GM18868 (cell line): ENCODE measurements around the gene GRHL3.

Experiments
- ATAC-seq: cut with Tn5 transposase; IDR thresholded peaks from one replicate; pipeline ENCODE4 v1.9.1; 2021; ENCODE audit warnings: mild to moderate bottlenecking, moderate library complexity; ENCODE audit not compliant: unreplicated experiment

Gene GRHL3

DNA sequence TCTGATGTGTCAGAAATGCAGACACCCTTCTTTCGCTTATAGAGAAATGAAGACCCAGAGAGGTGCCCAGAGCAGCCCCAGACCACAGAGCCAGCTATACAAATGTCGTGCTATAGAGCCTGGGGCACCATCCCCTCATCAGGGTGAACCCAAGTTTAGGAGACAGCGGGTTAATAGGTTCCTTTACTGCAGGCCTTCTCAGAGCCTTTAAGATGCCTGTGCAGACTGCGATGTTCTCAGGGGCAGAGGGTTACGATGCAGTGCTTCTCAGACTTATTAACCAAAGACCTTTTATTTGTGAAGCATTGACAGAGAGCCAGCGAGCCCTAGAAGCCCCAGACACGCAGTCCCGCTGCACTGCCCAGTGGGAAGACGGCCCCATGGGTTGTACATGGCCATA is 47.5 kb downstream of the GRHL3 start:
- no peak for ATAC-seq

DNA sequence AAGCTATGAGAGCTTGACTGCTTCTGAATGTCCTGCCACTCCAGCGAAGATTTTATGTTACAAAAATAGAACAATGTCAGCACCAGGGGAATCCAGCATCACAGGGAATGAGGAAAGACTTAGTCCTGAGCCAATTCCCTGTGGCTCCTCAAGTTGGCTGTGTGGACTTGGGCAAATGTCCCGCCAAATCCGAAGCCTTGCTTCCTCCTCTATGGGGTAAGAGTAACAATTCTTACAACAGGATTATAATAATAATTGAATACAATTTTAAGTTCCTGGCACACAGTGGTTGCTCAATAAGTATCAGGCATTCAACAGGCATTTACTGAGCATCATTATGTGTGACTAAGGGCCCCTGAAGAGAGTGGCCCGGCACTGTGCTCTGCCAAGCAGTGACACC is 50.0 kb downstream of the GRHL3 start:
- ATAC-seq, result no peak

DNA sequence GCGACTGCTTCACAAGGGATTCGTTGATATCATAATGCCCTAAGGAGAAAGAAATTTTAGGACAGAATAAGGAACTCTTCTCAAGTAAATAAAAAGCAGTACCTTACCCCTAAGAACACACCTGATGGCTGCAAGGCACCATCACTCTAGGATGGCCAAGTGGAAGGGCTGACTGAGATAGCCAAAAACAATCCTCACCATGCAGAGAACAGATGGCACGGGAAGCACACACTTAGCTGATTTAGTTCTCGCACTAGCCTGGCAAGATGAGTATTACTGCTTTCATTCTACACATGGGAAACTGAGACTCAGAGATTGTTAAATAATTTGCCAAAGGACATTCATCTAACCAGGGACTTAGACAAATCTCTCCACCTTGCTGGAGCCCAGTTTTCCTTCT is 50.6 kb downstream of the GRHL3 start:
- ATAC-seq, result no peak

DNA sequence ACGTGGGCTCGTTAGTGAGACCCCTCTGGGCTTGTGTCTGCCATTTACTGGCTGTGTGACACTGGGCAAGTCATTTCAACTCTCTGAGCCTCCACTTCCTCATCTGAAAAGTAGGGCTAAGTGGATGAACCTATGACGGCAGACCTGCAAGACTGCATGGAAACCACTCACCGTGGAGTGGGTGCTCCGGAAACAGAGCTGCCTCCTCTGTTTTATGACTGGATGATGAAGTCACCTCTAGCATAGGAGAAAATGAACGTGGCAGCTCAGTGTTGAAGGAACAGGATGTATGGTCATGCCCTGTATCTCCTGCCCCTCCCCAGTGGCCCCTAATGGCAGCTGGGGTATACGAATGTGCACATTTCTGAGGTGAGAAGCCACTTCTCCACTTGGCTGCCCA is 53.9 kb downstream of the GRHL3 start:
- ATAC-seq, result peak; percentile 67

DNA sequence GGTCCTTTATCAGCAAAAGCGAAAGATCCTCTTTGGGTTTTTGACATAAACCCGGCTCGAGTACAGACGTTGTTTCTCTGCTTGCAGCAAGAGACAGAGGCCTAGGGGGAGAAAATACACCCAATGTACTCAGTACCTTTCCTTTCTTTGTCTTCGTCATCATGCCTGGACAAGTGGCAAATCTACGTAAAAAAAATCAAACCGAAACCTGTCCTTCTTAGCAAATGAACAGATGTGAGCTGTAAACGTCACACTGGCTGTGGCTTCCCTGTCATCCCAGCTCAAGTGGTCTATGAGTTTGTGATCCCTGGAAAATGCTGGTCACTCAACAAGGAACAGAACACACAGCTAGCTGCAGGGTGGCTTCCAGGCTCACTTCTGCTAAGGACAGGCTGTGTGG is 54.6 kb downstream of the GRHL3 start:
- no peak for ATAC-seq

DNA sequence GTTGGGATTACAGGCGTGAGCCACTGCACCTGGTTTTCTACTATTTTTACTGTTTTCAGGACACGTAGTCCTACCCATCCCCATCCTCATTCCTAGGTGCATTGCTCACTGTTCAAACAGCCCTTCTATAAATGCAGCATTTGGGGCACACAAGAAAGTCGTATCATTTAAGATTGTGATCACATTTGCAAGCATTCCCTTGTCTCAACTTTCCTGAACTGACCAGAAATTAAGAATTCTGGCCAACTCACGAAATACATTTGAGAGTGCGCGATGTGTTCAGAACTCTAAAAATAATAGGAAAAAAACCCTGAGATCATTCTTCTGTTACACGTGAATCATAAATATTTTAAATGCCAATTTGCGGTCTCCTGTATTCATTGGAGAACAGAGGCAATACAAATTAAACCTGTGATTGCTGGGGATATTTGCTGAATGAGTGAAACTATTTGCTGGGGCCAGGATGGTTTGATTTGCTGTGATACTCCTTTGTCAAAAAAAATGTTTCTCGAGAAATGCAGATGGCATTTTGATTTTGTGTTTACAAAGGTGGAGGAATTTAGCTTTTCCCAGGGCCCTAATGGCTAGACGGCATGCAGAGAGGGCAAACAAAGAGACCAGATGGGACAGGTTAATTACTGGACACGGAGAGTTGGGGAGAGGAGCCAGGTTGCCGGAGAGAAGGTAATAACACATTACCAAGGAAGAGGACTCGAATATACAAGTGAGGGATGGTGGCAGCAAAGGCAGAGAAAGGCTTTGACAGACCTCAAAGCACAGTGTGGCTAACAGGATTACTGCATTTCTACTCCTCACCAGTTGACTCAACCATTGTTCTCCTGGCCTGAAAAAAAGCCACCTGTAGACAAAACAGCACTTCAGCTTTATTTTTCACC is 56.0 kb downstream of the GRHL3 start:
- ATAC-seq, result no peak

DNA sequence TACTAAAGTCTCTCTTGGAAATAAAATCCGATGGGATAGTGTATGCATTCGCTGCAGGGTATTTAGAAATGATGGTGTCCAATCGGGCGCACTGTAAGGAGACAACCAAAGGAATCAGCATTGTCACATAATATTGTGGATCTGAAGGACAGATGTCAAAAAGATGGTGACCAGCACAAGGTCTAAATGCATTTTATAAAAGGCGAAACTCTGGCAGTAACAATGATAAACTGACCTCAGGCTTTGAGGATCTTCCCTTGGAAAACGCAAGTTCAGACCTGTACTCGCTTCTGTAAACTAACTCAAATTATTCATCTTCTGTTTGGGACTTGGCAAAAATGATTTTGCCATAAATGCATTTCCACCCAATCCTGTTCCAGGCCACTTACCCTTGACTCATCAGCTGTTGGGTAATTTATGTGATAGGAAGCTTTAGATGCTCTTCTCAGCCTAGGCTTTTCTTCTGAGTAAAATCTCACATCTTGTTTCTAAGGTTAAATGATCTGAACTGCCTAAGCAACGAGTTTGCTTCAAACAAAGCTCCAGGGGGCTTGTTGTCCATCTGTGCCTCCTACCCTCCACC is 60.7 kb downstream of the GRHL3 start:
- no peak for ATAC-seq

DNA sequence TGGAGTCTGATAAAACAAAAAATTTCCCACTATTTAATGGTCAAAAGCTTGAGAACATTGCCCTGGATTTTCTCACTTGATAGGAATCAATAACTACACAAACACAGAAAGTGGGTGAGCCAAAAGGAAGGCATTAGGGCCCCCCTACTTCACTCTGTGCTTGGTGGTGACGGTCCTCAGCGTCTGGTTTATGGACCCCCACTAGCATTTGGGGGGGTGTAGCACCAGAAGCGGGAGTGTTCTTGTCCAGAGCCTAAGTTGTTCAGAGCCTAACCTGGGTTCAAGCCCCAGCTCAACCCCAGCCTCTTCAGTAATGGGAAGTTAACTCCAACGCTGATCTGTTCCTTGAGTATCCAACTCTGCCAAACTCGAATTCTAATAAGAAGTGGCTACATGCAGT is 61.4 kb downstream of the GRHL3 start:
- no peak for ATAC-seq

DNA sequence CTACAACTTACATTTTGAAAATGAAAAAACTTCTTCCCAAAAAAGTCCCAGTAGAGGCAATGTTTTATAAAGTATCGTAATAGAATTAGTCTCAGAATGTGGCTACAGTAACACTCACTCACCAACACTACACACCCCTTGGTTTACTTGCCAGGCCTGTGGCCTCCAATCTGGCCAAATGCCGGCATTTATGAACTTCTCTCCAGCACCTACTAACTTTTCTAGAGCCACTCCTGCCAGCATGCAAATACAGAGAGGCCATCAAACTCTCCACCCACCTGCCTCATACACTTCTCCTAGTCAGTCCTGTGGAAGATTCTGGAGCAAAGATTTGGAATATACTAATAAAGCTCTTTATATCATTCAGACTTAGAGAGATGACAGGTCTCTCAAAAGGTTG is 62.1 kb downstream of the GRHL3 start:
- no peak for ATAC-seq

DNA sequence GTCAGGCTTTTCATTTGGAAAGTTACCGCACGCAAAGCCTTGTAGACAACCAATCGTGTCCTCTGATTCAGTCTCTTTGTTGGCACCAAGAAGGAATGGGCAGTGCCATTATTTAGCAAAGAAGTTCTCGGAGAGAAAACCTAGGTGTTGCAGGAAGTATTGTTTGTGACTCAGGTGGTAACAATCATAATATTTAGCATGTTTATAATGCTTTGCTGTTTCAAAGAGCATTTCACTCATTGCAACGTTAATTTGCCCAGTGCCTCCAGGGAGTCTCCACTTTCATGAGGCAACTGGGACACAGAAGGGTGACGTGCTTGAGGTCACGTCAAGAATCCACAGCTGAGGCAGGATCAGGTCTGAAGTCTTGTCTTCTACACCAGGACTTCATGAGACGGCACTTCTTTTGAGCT is 63.0 kb downstream of the GRHL3 start:
- no peak for ATAC-seq

DNA sequence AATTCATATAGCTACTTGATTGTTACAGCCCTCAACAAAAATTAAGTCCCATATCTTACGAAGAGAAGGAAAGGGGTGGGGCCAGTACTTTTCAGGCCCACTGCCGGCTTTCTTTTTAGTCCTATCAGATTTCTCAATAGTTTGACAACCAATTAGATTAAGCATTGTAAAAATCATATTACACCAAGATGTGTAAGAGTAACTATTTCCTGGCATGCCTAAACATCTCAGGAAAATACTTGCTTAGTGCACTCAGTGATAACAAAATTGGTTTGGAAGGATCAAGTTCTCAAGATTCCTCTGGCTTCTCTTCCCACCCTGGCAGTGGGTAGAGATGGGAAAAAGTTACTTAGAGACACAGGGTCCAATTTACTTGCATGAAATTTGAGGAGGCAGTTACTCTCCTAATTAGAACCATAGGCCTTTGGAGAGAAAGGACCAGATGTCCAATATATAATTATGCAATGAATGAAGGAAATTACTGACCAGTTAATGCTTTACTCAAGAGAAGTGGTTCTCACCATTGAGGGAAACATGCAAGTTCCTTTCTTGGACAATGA is 64.3 kb downstream of the GRHL3 start:
- ATAC-seq, result no peak

DNA sequence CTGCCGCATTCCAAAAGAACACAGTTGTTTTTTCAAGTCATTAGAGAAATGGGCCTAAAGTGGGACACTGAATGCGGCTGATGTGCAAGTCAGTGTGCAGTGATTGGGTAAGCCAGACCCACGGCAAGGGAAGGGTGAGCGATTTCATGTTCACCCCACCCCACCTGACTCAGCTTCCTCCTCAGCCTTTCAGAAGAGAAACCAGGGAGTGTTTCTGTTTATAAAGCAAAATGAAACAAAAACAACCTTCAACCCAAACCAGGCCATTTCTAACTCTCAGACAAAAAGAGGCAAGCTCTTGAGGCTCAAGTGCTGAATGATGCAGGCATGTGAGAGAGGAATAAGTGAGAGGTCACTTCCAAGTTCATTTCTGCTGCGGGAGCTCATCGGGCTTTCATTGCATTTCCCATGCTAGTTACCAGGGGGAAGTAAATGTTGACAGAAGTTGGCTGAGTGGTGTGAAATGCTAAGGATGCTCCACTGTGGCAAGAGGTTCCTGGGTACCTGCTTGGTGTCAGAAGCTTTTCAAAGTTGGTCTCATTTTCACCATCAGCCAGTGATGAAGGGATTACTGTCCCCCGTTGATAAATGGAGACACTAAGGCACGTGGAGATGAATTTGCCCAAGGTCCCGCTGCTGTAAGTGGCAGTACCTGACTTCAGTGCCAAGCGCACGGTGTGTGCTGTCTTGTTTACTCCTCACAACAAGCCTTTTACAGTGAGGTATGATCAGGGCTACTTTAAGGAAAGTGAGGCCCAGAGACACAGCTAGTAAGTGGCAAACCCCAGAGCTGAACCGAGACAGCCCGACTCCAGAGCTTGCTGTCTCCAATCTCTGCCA is 65.3 kb downstream of the GRHL3 start:
- peak; percentile 60 for ATAC-seq

DNA sequence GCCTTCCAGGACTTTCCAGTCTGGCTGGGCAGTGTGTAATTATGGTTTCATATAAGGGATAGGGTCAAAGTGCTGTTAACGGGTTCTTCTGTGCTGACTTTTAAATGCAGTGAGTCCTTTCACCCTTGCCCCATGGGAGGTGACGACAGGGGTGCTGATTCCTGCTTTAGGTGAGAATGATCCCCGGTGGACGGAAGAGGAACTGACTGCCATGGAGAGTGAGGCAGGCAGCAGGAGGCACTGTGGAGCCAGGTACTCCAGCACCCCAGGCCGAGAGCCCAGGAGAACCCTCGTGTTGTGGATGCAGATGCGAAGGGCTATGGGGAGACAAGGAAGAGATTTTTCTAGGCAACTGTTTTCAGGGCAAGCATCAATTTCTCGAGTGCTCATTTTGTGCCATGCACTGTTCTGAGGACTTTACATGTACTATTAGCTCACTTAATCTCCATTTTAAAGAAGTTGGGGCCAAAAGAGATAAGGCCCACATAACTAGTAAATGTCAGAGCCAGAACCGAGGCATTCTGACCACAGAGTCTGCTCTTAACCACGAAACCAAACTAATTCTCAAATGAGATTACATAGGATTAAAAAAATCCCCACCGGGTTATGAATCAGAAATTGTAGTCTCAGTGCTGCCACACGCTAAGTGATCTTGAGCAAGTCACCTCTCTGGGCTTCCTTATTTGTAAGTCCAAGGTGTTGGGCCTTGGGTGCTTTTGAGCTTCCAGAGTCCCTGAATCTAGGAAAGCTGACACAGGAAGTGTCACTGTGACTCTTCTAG is 66.2 kb downstream of the GRHL3 start:
- ATAC-seq, result no peak

DNA sequence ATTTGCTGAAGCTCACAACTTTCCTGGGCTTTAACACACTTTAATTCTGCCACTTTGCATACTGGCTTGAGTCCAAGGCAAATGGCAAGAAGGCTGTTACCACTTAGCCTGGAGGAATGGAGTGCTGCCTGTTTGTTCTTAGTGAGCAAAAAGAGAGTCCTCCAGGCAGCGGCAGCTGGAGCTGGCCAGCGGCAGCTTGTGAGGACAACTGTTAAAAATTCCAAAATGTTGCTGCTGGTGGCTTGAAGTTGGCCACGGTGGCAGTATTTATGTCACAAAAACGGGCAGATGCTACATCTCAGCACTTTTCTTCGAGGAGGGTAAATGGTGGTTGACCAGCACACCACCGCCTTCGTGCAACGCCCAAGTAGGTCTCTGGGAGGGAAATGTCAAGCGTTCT is 67.1 kb downstream of the GRHL3 start:
- no peak for ATAC-seq

DNA sequence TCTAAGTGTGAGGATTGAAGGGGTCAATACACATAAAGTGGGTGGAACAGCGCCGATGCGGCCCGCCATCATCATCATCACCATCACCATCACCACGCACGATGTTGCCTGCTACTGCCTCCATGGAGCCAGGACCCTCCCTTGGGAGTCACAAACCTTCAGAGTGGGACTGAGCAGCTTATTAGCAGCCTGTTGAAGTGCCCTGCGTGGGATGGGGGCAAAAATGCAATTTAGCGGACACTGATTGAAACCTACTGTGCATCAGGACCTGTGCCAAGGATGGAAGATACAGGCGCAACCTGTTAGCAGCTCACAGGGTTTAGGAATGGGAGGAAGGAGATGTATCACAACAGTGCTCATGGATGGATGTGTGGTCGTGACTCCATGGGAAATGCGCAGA is 67.8 kb downstream of the GRHL3 start:
- ATAC-seq, result no peak

DNA sequence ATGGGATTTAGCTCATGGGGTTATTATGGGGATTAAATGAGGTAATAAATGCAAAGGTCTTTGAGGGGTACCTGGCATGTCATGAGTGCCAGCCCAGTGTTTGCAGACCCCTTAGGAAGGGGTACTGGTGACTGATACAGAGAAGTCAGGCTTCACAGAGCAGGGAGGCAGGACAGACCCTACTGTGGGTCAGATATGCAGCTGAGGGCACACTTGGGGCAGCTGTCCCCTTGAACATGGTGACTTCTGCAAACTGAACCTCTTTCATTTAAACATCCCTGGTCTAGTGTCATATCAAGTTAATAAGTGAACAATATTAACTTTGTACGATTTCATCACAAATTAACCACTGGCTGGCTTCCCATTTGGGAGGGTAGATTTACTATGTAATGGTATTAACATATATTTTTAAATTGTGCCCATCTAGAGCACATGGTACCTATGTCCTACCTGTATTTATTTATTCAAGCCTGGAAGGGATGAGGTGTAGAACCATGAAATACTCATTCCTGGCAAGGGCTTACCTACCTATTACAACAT is 68.5 kb downstream of the GRHL3 start:
- ATAC-seq, result no peak

DNA sequence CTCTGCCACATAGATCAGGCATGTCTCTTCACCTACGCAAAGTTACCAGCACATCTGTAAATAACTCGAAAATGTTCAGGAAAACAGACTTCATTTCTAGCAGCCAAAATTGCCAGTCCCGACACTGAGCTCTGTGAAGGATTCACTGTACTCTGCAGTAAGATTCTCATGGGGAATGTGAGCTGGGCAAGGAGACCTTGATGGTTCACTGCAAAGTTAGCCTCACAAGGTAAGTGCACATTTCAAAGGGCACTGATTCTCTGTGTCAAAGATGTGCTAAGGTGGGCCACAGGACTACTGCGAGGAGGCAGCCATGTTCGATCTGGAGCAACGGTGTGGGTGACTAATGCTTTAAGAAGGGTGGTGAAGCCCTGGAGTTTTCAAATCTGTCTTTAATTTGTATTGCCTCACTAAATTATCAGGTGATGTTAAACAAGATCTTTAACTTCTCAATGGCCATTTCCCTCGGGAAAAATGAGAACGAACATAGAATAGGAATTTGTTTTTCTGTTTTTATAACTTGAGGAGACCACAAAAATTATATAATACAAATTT is 69.3 kb downstream of the GRHL3 start:
- no peak for ATAC-seq

DNA sequence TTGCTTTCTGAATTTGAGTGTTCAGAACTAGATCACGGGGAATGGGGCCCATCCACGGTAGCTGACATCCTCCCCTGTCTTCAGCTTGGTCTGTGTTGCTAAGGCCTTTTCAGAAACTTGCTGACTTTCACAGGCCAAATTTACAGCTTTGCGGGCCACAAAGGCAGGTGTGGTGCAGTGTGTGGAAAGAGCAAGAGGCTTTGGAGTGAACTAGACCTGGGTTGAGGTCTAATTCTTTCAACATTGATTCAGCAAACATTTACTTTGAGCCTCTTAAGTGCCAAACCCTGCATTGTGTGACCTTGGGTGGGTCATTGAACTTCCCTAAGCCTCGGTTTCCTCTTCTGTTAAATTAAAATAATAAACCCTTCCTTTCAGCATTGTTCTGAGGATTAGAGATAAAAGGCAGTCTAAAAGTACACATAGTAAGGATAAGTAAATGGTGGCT is 70.1 kb downstream of the GRHL3 start:
- no peak for ATAC-seq

DNA sequence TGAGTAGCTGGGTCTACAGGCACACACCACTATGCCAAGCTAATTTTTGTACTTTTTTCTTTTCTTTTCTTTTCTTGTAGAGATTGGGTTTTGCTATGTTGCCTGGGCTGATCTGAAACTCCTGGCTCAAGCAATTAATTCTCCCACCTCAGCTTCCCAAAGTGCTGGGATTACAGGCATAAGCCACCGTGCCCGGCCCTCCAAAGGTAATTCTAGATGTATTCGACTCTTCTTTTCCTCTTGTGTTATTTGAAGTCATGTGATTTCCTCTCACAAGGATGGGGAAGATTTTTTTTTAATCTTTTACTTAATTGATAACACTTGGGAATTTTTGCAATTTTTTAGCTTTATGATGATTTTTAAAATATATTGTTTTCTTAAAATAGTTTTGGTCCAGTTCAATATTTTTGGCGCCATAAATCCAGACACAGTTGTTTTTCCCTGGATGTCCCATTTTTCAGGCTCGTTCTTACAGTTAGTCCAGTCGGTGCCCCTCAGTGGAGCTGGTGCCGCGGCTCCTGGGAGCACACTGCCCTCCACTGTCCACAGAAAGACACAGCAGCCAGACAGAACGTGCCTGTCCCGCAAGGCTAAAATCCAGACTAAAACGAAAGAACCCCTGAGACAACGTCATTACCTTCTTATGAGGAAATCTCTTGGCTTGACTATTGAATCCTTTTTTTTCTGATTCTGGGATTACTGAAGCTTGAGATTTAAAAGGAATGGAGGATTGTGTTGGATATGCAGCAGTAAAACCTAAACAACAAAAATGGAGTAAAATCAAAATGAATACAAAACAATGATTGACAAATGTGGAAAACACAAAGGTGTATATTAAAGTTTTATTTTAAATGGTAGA is 72.0 kb downstream of the GRHL3 start:
- ATAC-seq, result no peak
